GM12878 (cell line): ENCODE measurements around the gene WBP1L. TPM values are rescaled to one million over a fixed set of nuclear protein-coding genes. Genes with fewer than 3 reads are reported as not detected.

Source experiments
- ATAC-seq: fragments of 200-7000 bp; cut with Tn5 transposase; 3 replicates; pipeline ENCODE4 v1.9.1; 2020; ENCODE audit warnings: mild to moderate bottlenecking, moderate library complexity
- BruUV-seq: library from RNA; stranded (reverse); fragments of 400-500 nt; replicated peaks from 2 replicates; lab custom pipeline; 2021; lab: Mats Ljungman, UMichigan
- CTCF ChIA-PET: fragments of 300-600 bp; sonication (Branson Sonifier 250); formaldehyde crosslinking; extraction: SDS; loops from one replicate; lab custom pipeline; 2021; ENCODE audit warnings: inconsistent platforms; lab: Yijun Ruan, JAX
- POLR2A ChIA-PET: fragments of 350-600 bp; formaldehyde crosslinking; extraction: SDS; loops from one replicate; lab custom pipeline; 2021; ENCODE audit warnings: inconsistent platforms; lab: Charles Lee
- RAD21 ChIA-PET: fragments of 300-600 bp; sonication (Branson Sonifier 250); formaldehyde crosslinking; loops from one replicate; lab custom pipeline; 2023; ENCODE audit warnings: antibody characterized with exemption; ENCODE audit not compliant: unreplicated experiment; lab: Charles Lee
- SMC1A ChIA-PET: fragments of 300-600 bp; sonication (Branson Sonifier 250); formaldehyde crosslinking; loops from one replicate; lab custom pipeline; 2023; ENCODE audit not compliant: unreplicated experiment, uncharacterized antibody; lab: Charles Lee
- DNase-seq: peaks from one replicate; pipeline ENCODE4 v3.0.0-alpha.2; 2011; ENCODE audit warnings: low read depth, low spot score
- FAIRE-seq: peaks from 3 replicates; lab custom pipeline; 2011; peaks lifted over from hg19 to GRCh38; lab: Jason Lieb, UNC
- H2AFZ ChIP-seq: 2 replicates; pipeline ENCODE4 v1.6.0; 2011; ENCODE audit warnings: low read depth, low read length, control low read depth; ENCODE audit not compliant: control insufficient read depth
- H3K27ac ChIP-seq: 2 replicates; pipeline ENCODE4 v1.5.1; 2011; ENCODE audit warnings: control low read depth; ENCODE audit not compliant: control insufficient read depth, insufficient read depth
- H3K27me3 ChIP-seq, 2 experiments: replicated peaks in 1 of 2; 2 replicates each; pipeline versions ENCODE4 v1.6.0 to v1.6.1; 2011; ENCODE audit warnings: low read length in 1 of 2; ENCODE audit not compliant: control insufficient read depth in 2 of 2, insufficient read depth in 2 of 2
- H3K36me3 ChIP-seq, 2 experiments: 2 replicates each; pipeline ENCODE4 v1.5.1; 2011; ENCODE audit warnings: low read length in 1 of 2; ENCODE audit not compliant: control insufficient read depth in 2 of 2, insufficient read depth in 2 of 2
- H3K4me1 ChIP-seq: 2 replicates; pipeline ENCODE4 v1.6.1; 2011; ENCODE audit warnings: mild to moderate bottlenecking, low read length, moderate library complexity, mixed read lengths; ENCODE audit not compliant: control insufficient read depth, insufficient read depth
- H3K4me2 ChIP-seq: 2 replicates; pipeline ENCODE4 v1.6.0; 2011; ENCODE audit warnings: control low read depth; ENCODE audit not compliant: control insufficient read depth, insufficient read depth
- H3K4me3 ChIP-seq: fragments of 200-600 bp; sonication (generic); 2 replicates; pipeline ENCODE4 v1.5.1; 2016
- H3K79me2 ChIP-seq: 2 replicates; pipeline ENCODE4 v1.6.0; 2011; ENCODE audit warnings: low read length; ENCODE audit not compliant: control insufficient read depth, insufficient read depth
- H3K9ac ChIP-seq: 2 replicates; pipeline ENCODE4 v1.8.0; 2011; ENCODE audit warnings: low read length, control low read depth, mixed read lengths; ENCODE audit not compliant: control insufficient read depth, insufficient read depth
- H3K9me3 ChIP-seq: replicated peaks from 3 replicates; pipeline ENCODE4 v1.5.1; 2011; ENCODE audit warnings: mild to moderate bottlenecking, low read length; ENCODE audit not compliant: control insufficient read depth, insufficient read depth
- H4K20me1 ChIP-seq: 2 replicates; pipeline ENCODE4 v1.6.0; 2011; ENCODE audit not compliant: control insufficient read depth, insufficient read depth
- ATF2 ChIP-seq: IDR thresholded peaks from 2 replicates; pipeline ENCODE4 v1.6.1; 2012; ENCODE audit warnings: low read length, inconsistent platforms
- BCL11A ChIP-seq: IDR thresholded peaks from 2 replicates; pipeline ENCODE4 v1.6.1; 2011; ENCODE audit warnings: low read depth, low read length
- BMI1 ChIP-seq: fragments of 450-650 bp; IDR thresholded peaks from 2 replicates; pipeline ENCODE4 v1.6.1; 2016; ENCODE audit warnings: mild to moderate bottlenecking, moderate library complexity, borderline replicate concordance
- CREM ChIP-seq: IDR thresholded peaks from 2 replicates; pipeline ENCODE4 v1.6.1; 2014; ENCODE audit warnings: antibody characterized with exemption, low read depth
- GATAD2B ChIP-seq: fragments of 450-650 bp; conservative IDR thresholded peaks from 2 replicates; pipeline ENCODE4 v1.6.1; 2017; ENCODE audit warnings: low read depth, mild to moderate bottlenecking, moderate library complexity
- HCFC1 ChIP-seq: fragments of 150-350 bp; IDR thresholded peaks from 2 replicates; pipeline ENCODE4 v1.6.1; 2014; ENCODE audit warnings: low read length
- IRF3 ChIP-seq: fragments of 450-650 bp; IDR thresholded peaks from 2 replicates; pipeline ENCODE4 v1.6.1; 2014; ENCODE audit warnings: mild to moderate bottlenecking
- NFXL1 ChIP-seq: fragments of 450-650 bp; IDR thresholded peaks from 2 replicates; pipeline ENCODE4 v1.6.1; 2017; ENCODE audit warnings: antibody characterized with exemption, mild to moderate bottlenecking, borderline replicate concordance
- NRF1 ChIP-seq: conservative IDR thresholded peaks from 2 replicates; pipeline ENCODE4 v1.6.1; 2011; ENCODE audit warnings: mild to moderate bottlenecking, low read depth, low read length, improper control_type of control experiment
- SPI1 ChIP-seq: IDR thresholded peaks from 2 replicates; pipeline ENCODE4 v1.6.1; 2011; ENCODE audit warnings: low read depth, mild to moderate bottlenecking, low read length, moderate library complexity, borderline replicate concordance; ENCODE audit not compliant: insufficient read depth
- SREBF1 ChIP-seq: IDR thresholded peaks from 2 replicates; pipeline ENCODE4 v1.6.1; 2012; ENCODE audit warnings: mild to moderate bottlenecking, low read length
- ZBTB11 ChIP-seq: fragments of 450-650 bp; formaldehyde crosslinking; IDR thresholded peaks from 2 replicates; pipeline ENCODE4 v1.5.0; 2022; ENCODE audit warnings: mild to moderate bottlenecking, missing genetic modification characterization
- ZBTB4 ChIP-seq: fragments of 450-650 bp; formaldehyde crosslinking; IDR thresholded peaks from 2 replicates; pipeline ENCODE4 v1.4.0; 2022; ENCODE audit warnings: mild to moderate bottlenecking, moderate library complexity
- ZNF217 ChIP-seq: fragments of 450-650 bp; IDR thresholded peaks from 2 replicates; pipeline ENCODE4 v1.6.1; 2017; ENCODE audit warnings: antibody characterized with exemption, mild to moderate bottlenecking
- WGBS: methylation state at CpG from one replicate; pipeline ENCODE4 v1.1.6; 2016; ENCODE audit warnings: low lambda C conversion rate; ENCODE audit not compliant: insufficient replicate concordance, insufficient coverage; ENCODE audit errors: missing lambda C conversion rate; 5-methylcytosine and 5-hydroxymethylcytosine counted together
- in situ Hi-C: fragments of 300-500 bp; cut with MboI; formaldehyde crosslinking; loops from 9 replicates; pipeline ENCODE4 v1.14.3; 2018; ENCODE audit warnings: mixed read lengths
- intact Hi-C: fragments of 100-400 bp; cut with micrococcal nuclease; formaldehyde crosslinking; loops from one replicate; pipeline ENCODE4 v1.14.2; 2022; ENCODE audit not compliant: unreplicated experiment
- polyA plus RNA-seq, 11 experiments: library from polyadenylated mRNA; depleted of rRNA in 4 of 11; unstranded in 6 of 11; stranded (reverse) in 5 of 11; fragments of >200 nt; fragmentation: Nextera tagmentation in 4 of 11; fragmentation: Illumina TruSeq in 1 of 11; extraction: Ambion mirVana in 4 of 11; extraction: Trizol in 1 of 11; gene quantifications; 1 replicate in 1 of 11; 2 replicates in 10 of 11; pipeline versions ENCODE4 v1.2.1 to v1.2.3, GENCODE V29; 2011 to 2016; ENCODE audit warnings: inconsistent platforms in 2 of 11, missing spikeins in 2 of 11, low read depth in 1 of 11
- total RNA-seq, 4 experiments: library from RNA; depleted of rRNA in 3 of 4; stranded (reverse); fragments of >200 nt in 3 of 4; fragmentation: Illumina TruSeq in 1 of 4; extraction: Trizol in 1 of 4; gene quantifications; 2 replicates each; pipeline versions ENCODE4 v1.2.1 to v1.2.3, GENCODE V29; 2013 to 2021

The WBP1L gene
- total and polyA plus RNA-seq, 10 of the 15 experiments (the other 5 are each of a cell fraction or from before 2014, with no cell fraction given) = 3.7 to 18.8 (median 12.3) TPM

GRCh38 chr10:102777711-102778453 is 34.1 kb downstream of the WBP1L start:
- Histone ChIP-seq H3K4me3 (no peak overlapping the region), H3K9ac (no peak overlapping the region), H3K4me1 (peaks cover 8% of the 10 kb centered on the region; the same call in 1 of the 2 replicates), H3K4me2 (no peak overlapping the region), H3K27me3 (no peaks in the 10 kb centered on the region), H3K9me3 (no peaks in the 10 kb centered on the region), H3K27ac (no peak overlapping the region), H2AFZ (no peak overlapping the region), H4K20me1 (no peaks in the 10 kb centered on the region), H3K79me2 (peaks cover 5% of the 10 kb centered on the region), H3K36me3 (peaks cover 0 to 2% of the 10 kb centered on the region in 2 experiments; a peak in 2 of 4 replicates)
- FAIRE-seq (no peak), ATAC-seq (no peak), DNase-seq (no peak)
- BruUV-seq = no TSS peak
- intact Hi-C loops = no loop called here
- ChIA-PET POLR2A (no interaction called here), CTCF (interaction anchor here (0.7 to 0.9 kb wide), 2 partner anchors 24 to 139 kb away, joined by 3 read pairs; no protein-coding TSS in a partner anchor), RAD21 (no interaction called here), SMC1A (interaction anchor here (1.3 to 1.8 kb wide), 2 partner anchors 9 to 24 kb away, joined by 4 read pairs; no protein-coding TSS in a partner anchor)
- in situ Hi-C loops = no loop called here
- WGBS = 91% methylated on average over 17 of the region's 17 CpGs
- TF ChIP-seq NRF1 (no peak), NFXL1 (no peak), GATAD2B (no peak), BCL11A (no peak), ZNF217 (no peak), ZBTB11 (CRISPR knock-in tag) (no peak), CREM (no peak), SREBF1 (no peak), IRF3 (no peak), ZBTB4 (CRISPR knock-in tag) (no peak), ATF2 (no peak), SPI1 (no peak), BMI1 (no peak), HCFC1 (no peak)
